Fibroblast of skin of back (primary cell): ENCODE results near the gene BEX4.
A peak's percentile ranks its signal among the peaks of the same experiment; 100 is the strongest.

Experiments used
- DNase-seq: peaks from one replicate; pipeline ENCODE4 v3.0.0-alpha.2; 2013

BEX4 gene

GRCh38 chrX:103240155-103240554, 25.2 kb downstream of the BEX4 start:
- no peak for DNase-seq

- peak; percentile 15 for DNase-seq
These were observed 33.6 kb downstream of the BEX4 start for GRCh38 chrX:103248553-103248952.

GRCh38 chrX:103249805-103250204, 34.9 kb downstream of the BEX4 start:
- no peak for DNase-seq

- DNase-seq, result no peak
These were observed 36.1 kb downstream of the BEX4 start for GRCh38 chrX:103250977-103251376.

- DNase-seq, result peak; percentile 1
These were observed 38.7 kb downstream of the BEX4 start for GRCh38 chrX:103253608-103254007.

- DNase-seq, result peak; percentile 27
These were observed 39.4 kb downstream of the BEX4 start for GRCh38 chrX:103254171-103254824.

- DNase-seq, result peak; percentile 78
These were observed 40.1 kb downstream of the BEX4 start, which contains the start of gene TCEAL8 for GRCh38 chrX:103254921-103255493. Gene TCEAL8 (minus strand): TSS chrX:103255155. CDS start chrX:103253979, 1,176 bp downstream.

- no peak for DNase-seq
These were observed 41.7 kb downstream of the BEX4 start for GRCh38 chrX:103256651-103257050.

GRCh38 chrX:103258275-103258674, 43.4 kb downstream of the BEX4 start:
- no peak for DNase-seq
